Subcutaneous adipose tissue (tissue), 4 donors: ENCODE results near the gene MYO1E. TPM values are rescaled to one million over a fixed set of nuclear protein-coding genes. Genes with fewer than 3 reads are reported as not detected.

Source experiments
- CTCF ChIP-seq: fragments of 450-650 bp; IDR thresholded peaks from one replicate; pipeline ENCODE4 v1.5.1; 2016; ENCODE audit warnings: low read depth, mild to moderate bottlenecking, control low read depth, antibody characterized with exemption, moderate library complexity
- total RNA-seq, 4 donors: library from RNA; depleted of rRNA; stranded (reverse); fragments of >200 nt; gene quantifications; one replicate each; pipeline ENCODE4 v1.1.0, GENCODE V29; 2016

Gene MYO1E
- total RNA-seq, 4 donors from 2014 or later = 34.1 to 188 (median 91.7) TPM

GRCh38 chr15:59133929-59134427 is 238.7 kb downstream of the MYO1E start:
- no peak for TF ChIP-seq CTCF

GRCh38 chr15:59131969-59132562 is 240.6 kb downstream of the MYO1E start:
- TF ChIP-seq CTCF = no peak

- no peak for TF ChIP-seq CTCF
Observed at GRCh38 chr15:59131456-59131855, 241.2 kb downstream of the MYO1E start.

DNA sequence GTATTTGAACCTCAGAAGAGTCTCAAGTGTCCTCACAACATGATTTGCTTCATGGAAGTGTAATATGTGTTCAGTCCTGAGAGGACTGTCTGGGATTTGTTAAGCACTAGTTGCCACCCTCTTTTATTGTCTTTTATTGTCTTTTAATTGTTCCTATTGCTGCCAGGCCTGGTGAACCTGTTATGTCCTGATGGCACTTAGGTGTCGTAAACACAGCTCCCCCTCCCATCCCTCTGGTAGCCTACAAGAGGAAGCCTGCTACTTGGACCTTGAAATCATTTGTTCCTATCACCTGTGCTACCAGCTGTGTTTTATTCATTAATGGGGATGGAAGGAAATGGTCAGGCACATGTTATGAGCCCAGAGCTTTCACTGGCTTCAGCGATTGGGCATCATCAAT is 248.4 kb downstream of the MYO1E start:
- no peak for TF ChIP-seq CTCF

DNA sequence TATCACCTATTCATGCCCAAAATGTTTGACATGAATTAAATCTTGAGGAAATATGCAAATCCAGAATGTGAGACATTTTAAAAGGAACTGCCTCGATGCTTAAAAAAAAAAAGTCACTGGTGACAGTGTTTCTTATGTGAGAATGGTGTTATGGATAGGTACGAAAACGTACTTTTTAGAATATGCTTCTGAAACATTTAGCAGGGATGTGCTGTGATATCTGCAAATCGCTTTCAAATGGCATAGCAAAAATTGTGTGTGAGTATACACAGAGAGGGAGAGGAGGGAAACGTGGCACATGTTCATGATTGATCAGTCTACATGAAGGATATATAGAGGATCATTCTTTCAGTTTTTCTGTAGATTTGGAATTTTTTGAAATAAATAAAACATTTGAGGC is 251.7 kb downstream of the MYO1E start:
- no peak for TF ChIP-seq CTCF

- no peak for TF ChIP-seq CTCF
Observed at GRCh38 chr15:59119625-59120024, 253.0 kb downstream of the MYO1E start.

GRCh38 chr15:59116771-59117170 is 255.9 kb downstream of the MYO1E start:
- TF ChIP-seq CTCF = no peak
